Activated naive CD4-positive, alpha-beta T cell treated with anti-CD3 and anti-CD28 coated beads, Interleukin-2, amount 10 ng/mL, durations not matched to agents 7 days and 5 days (primary cell): Measurements from ENCODE around the gene EVC2.

ENCODE experiments used
- CTCF ChIA-PET: fragments of 350-600 bp; sonication (Branson Sonifier 250); formaldehyde crosslinking; loops from one replicate; lab custom pipeline; 2021; ENCODE audit warnings: antibody characterized with exemption; lab: Charles Lee
- DNase-seq: peaks from one replicate; pipeline ENCODE4 v3.0.0-alpha.2; 2020
- H3K27ac Mint-ChIP-seq: one replicate; pipeline ENCODE4 v1.8.0; 2021; ENCODE audit warnings: mild to moderate bottlenecking, moderate library complexity, mixed read lengths
- H3K27me3 Mint-ChIP-seq: one replicate; pipeline ENCODE4 v1.8.0; 2021; ENCODE audit warnings: mild to moderate bottlenecking, mixed read lengths
- H3K36me3 Mint-ChIP-seq: one replicate; pipeline ENCODE4 v1.8.0; 2021; ENCODE audit warnings: mixed read lengths
- H3K4me1 Mint-ChIP-seq: one replicate; pipeline ENCODE4 v1.8.0; 2021; ENCODE audit warnings: mixed read lengths
- H3K4me3 Mint-ChIP-seq: one replicate; pipeline ENCODE4 v1.8.0; 2021; ENCODE audit warnings: mild to moderate bottlenecking, moderate library complexity, mixed read lengths
- H3K9me3 Mint-ChIP-seq: one replicate; pipeline ENCODE4 v1.8.0; 2021; ENCODE audit warnings: mixed read lengths

EVC2 gene

GRCh38 chr4:5711479-5712184 is 3.3 kb upstream of the EVC2 start:
- no peak overlapping the region for H3K27ac Mint-ChIP-seq
- H3K4me1 Mint-ChIP-seq: peaks cover 3% of the 10 kb centered on the region
- H3K36me3 Mint-ChIP-seq: no peaks in the 10 kb centered on the region
- DNase-seq: no peak
- peaks cover 66% of the 10 kb centered on the region for H3K27me3 Mint-ChIP-seq
- CTCF ChIA-PET: no interaction called here
- no peak overlapping the region for H3K4me3 Mint-ChIP-seq
- H3K9me3 Mint-ChIP-seq: peaks cover 10% of the 10 kb centered on the region

DNA sequence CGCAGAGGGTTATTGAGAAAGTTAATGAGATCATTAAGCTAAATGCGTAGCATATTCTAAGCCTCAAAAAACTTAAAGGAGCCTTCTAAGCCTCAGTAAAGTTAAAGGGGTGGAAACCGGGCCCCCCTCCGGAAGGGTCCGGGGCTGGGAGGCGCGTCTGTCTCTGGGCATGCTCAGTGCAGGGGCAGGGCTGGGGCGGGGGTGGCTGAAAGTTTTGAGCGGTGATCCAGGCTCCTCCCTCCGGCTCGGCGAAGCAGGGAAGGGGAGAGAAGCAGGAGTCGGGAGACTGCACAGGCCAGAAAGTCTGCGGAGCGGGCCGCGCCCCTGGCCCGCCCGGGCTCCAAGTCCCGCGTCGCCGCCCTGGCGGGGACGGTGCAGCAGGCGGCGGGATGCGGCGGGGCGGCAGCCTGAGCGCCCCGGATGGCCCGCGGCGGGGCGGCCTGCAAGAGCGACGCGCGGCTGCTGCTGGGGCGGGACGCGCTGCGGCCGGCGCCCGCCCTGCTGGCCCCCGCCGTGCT is 2.7 kb upstream of the EVC2 start, which contains the start of gene EVC:
Gene EVC, plus strand, starts transcription at position 241 of the 518 bp plus-strand sequence. Its CDS starts 180 bp downstream, at position 421.
- H3K27ac Mint-ChIP-seq: no peak within 1 kb of the TSS
- H3K36me3 Mint-ChIP-seq: no peaks in the 10 kb centered on the region
- H3K27me3 Mint-ChIP-seq: peaks cover 70% of the 10 kb centered on the region
- CTCF ChIA-PET: no interaction called here
- H3K4me3 Mint-ChIP-seq: peak within 1 kb of the TSS; percentile 14
- peaks cover 3% of the 10 kb centered on the region for H3K4me1 Mint-ChIP-seq
- DNase-seq: no peak
- H3K9me3 Mint-ChIP-seq: peaks cover 10% of the 10 kb centered on the region

- Mint-ChIP-seq H3K4me1 (peaks cover 3% of the 10 kb centered on the region), H3K27ac (no peak overlapping the region), H3K36me3 (no peaks in the 10 kb centered on the region), H3K4me3 (peak overlapping the region; percentile 14), H3K9me3 (peaks cover 9% of the 10 kb centered on the region), H3K27me3 (peaks cover 70% of the 10 kb centered on the region)
- CTCF ChIA-PET: no interaction called here
- no peak for DNase-seq
These were observed 2.0 kb upstream of the EVC2 start for GRCh38 chr4:5710065-5710960.

DNA sequence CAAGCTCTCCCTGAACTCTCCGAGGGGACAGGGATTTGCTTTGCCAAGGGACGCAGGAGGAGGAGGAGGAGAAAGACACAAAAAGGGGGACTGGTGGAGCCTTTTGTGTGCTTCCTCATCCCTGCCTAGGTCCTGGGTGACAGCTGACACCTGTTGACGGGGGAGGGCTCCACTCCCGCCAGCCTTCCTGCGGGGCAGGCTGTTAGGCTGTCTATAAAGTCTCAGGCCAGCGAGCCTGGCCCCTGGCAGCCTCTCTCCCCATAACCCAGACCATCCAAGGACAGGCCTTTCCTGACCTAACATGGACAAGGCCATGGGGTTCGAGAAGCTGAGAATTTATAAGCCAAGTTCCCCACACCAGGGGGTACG is 832 bp upstream of the EVC2 start:
- peaks cover 3% of the 10 kb centered on the region for H3K4me1 Mint-ChIP-seq
- peaks cover 5% of the 10 kb centered on the region for H3K9me3 Mint-ChIP-seq
- H3K27me3 Mint-ChIP-seq: peaks cover 70% of the 10 kb centered on the region
- no peak for DNase-seq
- H3K27ac Mint-ChIP-seq: no peak overlapping the region
- no peak overlapping the region for H3K4me3 Mint-ChIP-seq
- CTCF ChIA-PET: no interaction called here
- no peaks in the 10 kb centered on the region for H3K36me3 Mint-ChIP-seq

DNA sequence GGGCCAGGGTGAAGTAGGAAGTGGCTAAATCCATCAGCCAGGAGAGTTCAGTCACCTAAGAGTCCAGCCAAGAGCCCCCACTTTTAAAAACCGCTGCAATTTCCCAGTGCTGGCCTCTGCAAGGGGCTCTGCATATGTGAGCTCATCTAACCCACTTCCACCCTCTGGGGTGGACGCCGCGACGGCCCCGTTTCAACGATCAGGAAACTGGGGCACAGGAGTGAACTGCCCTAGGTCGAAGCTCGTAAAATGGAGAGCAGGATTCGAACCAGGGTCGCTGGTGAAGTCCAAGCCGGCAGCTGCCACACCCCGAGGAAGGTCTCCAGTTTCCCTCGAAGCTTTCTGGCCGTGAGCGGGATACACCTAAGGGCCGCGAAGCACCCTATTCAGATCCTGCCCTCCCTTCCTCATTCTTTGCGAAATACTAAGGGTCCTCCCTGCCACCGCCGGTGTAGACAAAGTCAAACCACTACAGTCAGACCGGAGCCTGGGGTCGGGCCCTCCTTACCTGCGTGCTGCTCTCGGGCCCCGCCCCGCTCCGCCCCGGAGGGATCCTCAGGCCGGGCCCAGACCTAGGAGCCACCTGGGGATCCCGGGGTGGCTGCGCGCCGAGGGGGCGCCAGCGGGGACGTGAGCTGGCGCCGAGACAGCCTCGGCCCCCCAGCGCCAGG is 446 bp downstream of the EVC2 start:
- CTCF ChIA-PET: no interaction called here
- no peak for DNase-seq
- Mint-ChIP-seq H3K27me3 (peaks cover 64% of the 10 kb centered on the region), H3K36me3 (no peaks in the 10 kb centered on the region), H3K4me3 (no peak overlapping the region), H3K9me3 (peaks cover 8% of the 10 kb centered on the region), H3K4me1 (peaks cover 3% of the 10 kb centered on the region), H3K27ac (no peak overlapping the region)

GRCh38 chr4:5707366-5707765 is 993 bp downstream of the EVC2 start:
- no peak overlapping the region for H3K4me3 Mint-ChIP-seq
- no peak for DNase-seq
- CTCF ChIA-PET: no interaction called here
- peaks cover 3% of the 10 kb centered on the region for H3K4me1 Mint-ChIP-seq
- H3K27me3 Mint-ChIP-seq: peaks cover 59% of the 10 kb centered on the region
- peaks cover 7% of the 10 kb centered on the region for H3K9me3 Mint-ChIP-seq
- H3K36me3 Mint-ChIP-seq: no peaks in the 10 kb centered on the region
- H3K27ac Mint-ChIP-seq: peak overlapping the region; percentile 21

DNA sequence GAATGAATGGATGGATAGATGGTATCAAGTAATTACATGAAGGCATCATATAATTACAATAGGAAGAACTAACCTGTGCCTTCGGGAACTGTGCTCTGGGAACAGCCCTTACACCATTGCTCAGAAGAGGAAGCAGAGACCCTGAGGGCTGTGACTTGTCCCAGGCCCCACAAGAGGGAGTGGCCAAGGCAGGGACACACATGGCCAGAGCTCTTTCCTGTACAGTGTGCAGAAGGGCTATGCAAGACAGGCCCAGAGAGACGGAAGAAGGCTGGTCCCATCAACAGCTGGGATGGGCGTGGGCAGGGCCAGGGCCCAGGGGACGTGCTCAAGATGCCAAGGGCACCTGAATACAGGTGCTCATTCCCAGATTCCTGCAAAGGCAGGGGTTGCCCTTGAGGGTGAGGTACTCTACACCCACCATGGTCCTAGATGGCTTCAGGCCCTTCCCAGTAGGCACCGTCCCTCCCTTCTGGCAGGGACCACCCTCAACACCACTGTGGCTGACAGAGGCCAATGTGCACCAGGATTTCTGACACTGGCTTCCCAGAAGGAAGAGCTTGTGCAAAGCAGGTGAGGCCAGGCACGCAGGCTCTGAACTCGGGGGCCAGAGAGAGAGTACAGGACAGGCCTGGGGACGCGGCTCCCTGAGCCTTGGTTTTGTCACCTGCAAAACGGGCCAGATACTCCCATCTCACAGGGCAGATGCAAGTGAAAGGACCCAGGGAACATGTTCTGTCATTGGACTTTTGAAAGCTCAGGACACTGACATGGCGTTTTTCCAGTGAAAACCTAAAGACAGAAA is 1.7 kb downstream of the EVC2 start:
- CTCF ChIA-PET: no interaction called here
- H3K36me3 Mint-ChIP-seq: no peaks in the 10 kb centered on the region
- peaks cover 3% of the 10 kb centered on the region for H3K4me1 Mint-ChIP-seq
- no peak overlapping the region for H3K4me3 Mint-ChIP-seq
- DNase-seq: no peak
- H3K27me3 Mint-ChIP-seq: peaks cover 52% of the 10 kb centered on the region
- no peak overlapping the region for H3K27ac Mint-ChIP-seq
- H3K9me3 Mint-ChIP-seq: peaks cover 10% of the 10 kb centered on the region

- H3K9me3 Mint-ChIP-seq: peaks cover 15% of the 10 kb centered on the region
- DNase-seq: no peak
- peaks cover 45% of the 10 kb centered on the region for H3K27me3 Mint-ChIP-seq
- no peak overlapping the region for H3K4me3 Mint-ChIP-seq
- CTCF ChIA-PET: no interaction called here
- peaks cover 3% of the 10 kb centered on the region for H3K4me1 Mint-ChIP-seq
- H3K36me3 Mint-ChIP-seq: no peaks in the 10 kb centered on the region
- H3K27ac Mint-ChIP-seq: no peak overlapping the region
These were observed 2.6 kb downstream of the EVC2 start for GRCh38 chr4:5705647-5706320.

DNA sequence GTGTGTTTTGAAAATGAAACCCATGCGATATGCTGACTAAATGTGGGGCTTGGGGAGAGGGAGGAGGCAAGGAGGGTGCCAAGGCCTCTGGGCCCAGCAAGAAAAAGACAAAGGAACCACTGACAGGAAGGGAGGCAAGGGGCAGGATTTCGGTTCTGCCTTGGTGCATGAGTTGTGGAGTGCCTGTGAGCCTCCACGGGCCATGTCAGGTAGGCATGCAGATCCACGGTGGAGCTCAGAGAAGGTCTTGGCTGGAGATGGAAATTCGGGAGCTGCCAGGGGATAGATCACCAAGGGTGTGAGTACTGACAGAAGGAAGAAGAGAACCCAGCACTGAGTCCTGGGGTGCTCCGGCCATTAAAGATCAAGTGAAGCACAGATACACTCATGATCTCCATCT is 4.1 kb downstream of the EVC2 start:
- Mint-ChIP-seq H3K27me3 (peaks cover 30% of the 10 kb centered on the region), H3K4me1 (no peaks in the 10 kb centered on the region), H3K4me3 (no peak overlapping the region), H3K9me3 (peaks cover 15% of the 10 kb centered on the region), H3K27ac (no peak overlapping the region), H3K36me3 (no peaks in the 10 kb centered on the region)
- CTCF ChIA-PET: no interaction called here
- DNase-seq: no peak

GRCh38 chr4:5703831-5704230 is 4.5 kb downstream of the EVC2 start:
- Mint-ChIP-seq H3K4me3 (no peak overlapping the region), H3K9me3 (peaks cover 15% of the 10 kb centered on the region), H3K27me3 (peaks cover 26% of the 10 kb centered on the region), H3K27ac (no peak overlapping the region), H3K36me3 (no peaks in the 10 kb centered on the region), H3K4me1 (no peaks in the 10 kb centered on the region)
- CTCF ChIA-PET: no interaction called here
- DNase-seq: no peak

DNA sequence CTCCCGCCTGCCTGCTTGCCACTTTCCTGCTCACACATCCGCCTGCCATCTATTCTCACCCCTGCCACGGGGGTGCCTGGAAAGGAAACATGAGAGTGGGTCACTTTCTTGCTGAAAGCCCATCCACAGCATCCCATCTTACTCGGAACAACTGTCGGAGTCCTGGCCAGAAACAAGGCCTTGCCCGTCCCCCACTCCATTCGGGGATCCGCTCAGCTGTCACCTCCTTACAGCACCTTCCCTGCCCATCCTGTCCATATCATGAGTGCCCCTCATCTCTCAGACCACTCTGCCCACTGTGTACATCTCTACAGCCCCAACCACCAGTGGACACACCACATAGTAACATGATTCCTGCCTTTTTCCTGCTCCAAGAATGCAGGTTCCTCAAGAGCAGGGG is 6.4 kb downstream of the EVC2 start:
- no peak overlapping the region for H3K4me3 Mint-ChIP-seq
- H3K36me3 Mint-ChIP-seq: no peaks in the 10 kb centered on the region
- peaks cover 16% of the 10 kb centered on the region for H3K9me3 Mint-ChIP-seq
- no peak overlapping the region for H3K27ac Mint-ChIP-seq
- CTCF ChIA-PET: no interaction called here
- H3K4me1 Mint-ChIP-seq: no peaks in the 10 kb centered on the region
- H3K27me3 Mint-ChIP-seq: peaks cover 7% of the 10 kb centered on the region
- DNase-seq: no peak

DNA sequence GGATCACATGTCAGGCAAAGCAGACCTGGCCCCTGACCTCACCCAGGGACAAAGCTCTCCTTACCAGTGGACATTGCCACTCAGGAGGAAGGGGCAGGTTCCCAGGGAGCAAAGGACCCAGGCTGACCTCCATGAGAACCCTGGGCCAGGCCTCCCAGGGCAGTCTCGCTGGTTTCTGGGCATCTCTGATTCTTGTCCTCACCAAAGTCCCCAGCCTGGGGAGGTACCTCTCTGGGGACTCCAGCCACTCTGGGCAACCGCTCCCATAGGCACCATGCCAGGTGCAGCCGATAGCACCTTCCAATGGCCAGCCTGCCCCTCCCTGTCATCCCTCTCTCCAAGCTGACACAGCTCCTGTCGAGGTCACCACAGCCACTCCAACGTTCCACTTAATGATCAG is 7.9 kb downstream of the EVC2 start:
- H3K27ac Mint-ChIP-seq: no peak overlapping the region
- no peak overlapping the region for H3K4me3 Mint-ChIP-seq

DNA sequence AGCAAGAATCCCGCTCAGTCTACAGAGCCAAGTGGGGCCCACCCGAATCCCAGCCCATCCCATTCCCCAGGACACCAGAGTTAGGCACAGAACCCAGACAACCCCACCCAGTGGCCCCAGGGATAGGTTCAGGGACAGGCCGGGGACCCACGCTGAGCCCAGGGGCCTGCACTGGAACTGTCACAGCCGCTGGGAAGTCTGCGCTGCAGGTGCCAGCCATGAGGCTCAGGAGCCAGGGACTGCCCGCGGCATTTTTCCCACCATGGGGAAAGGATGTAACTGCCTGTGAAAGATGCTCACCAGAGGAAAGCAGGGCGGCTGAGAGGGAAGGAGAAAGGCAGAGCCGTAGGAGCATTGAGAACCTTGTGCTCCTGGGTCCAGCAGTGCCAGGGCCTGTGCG is 12.0 kb downstream of the EVC2 start:
- CTCF ChIA-PET: no interaction called here
- peaks cover 2% of the 10 kb centered on the region for H3K9me3 Mint-ChIP-seq

More for the DNA sequence above, 7.9 kb downstream of the EVC2 start:
- DNase-seq: no peak
- Mint-ChIP-seq H3K27me3 (no peaks in the 10 kb centered on the region), H3K9me3 (peaks cover 14% of the 10 kb centered on the region), H3K4me1 (no peaks in the 10 kb centered on the region), H3K36me3 (no peaks in the 10 kb centered on the region)
- CTCF ChIA-PET: no interaction called here

More for the DNA sequence above, 12.0 kb downstream of the EVC2 start:
- Mint-ChIP-seq H3K27ac (no peak overlapping the region), H3K4me3 (no peak overlapping the region), H3K27me3 (no peaks in the 10 kb centered on the region), H3K36me3 (no peaks in the 10 kb centered on the region), H3K4me1 (no peaks in the 10 kb centered on the region)
- no peak for DNase-seq
